ENCODE data around the gene GPR89B.
"Not testable (repeated sequence)": the region's sequence is repeated elsewhere in the genome, so short reads cannot be mapped to it uniquely, and the experiment has no call there.

The GPR89B gene

DNA sequence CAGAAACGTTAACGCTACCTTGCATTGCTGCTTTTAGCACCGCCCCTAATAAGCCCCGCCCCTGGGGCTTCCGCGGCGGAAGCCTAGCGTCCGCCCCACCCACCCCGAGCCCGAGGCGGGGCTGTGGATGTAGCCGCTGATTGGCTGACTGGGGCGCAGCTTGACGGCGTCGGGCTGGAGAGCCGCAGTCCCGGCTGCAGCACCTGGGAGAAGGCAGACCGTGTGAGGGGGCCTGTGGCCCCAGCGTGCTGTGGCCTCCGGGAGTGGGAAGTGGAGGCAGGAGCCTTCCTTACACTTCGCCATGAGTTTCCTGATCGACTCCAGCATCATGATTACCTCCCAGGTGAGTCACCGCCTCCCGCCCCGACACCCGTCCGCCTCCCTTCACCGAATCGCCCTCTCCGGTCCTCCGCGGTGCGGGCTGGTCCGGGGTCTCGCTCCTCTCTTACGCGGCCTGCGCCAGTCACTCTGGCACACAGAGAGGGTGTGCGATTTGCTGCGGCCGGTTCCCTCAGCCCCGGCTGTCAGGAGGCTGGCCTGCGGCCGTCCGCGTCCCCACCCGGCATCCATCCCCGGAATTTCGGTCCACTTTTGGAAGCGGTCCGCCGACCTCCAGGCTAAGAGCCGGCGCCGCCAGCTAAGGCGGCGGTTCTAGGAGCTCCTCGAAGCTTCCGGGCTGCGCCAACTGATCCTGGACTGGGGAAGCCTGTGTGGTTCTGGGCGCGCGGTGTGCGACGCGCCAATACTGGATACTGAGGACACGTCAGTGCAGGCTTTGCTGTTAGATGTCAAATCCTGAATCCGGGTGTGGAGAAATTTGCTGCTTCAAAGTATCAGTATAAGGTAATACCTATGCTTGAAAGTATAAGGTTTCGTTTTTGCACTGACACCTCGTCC, at the start of gene GPR89B:
Gene GPR89B, plus strand, starts transcription at position 185 of the 897 bp plus-strand sequence. Its CDS starts 117 bp downstream, at position 302.
- DNase-seq = peak; percentile 47 to 55

DNA sequence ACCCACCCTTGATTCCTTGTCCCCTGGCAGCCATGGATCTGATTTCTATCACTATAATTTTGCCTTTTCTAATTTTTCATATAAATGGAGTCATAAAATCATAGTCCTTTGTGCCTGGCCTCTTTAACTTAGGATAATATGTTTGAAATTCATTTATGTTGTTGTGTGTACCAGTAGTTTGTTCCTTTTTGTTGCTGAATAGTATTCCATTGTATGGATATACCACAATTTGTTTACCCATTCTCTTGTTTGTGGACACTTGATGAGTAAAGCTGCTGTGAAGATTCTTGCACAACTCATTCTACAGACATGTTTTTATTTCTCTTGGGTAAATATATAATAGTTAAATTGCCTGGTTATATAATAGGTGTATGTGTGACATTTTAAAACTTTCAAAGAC, 48.3 kb upstream of the GPR89B start:
- DNase-seq = no peak

DNA sequence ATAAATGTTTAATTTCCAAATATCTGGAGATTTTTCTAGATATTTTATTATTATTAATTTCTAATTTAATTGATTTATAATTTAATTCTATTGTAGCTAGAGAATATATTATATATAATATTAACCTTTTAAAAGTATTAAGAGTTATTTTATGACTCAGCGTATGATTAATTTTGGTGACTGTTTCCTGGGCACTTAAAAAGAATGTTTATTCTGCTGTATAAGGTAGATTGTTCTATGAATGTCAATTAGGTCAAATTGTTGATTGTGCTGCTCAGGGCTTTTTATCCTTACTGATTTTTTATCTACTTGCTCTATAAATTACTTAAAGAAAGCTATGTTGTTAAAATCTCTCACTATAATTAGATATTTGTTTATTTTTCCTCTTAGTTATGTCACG, 45.7 kb upstream of the GPR89B start:
- DNase-seq = no peak

DNA sequence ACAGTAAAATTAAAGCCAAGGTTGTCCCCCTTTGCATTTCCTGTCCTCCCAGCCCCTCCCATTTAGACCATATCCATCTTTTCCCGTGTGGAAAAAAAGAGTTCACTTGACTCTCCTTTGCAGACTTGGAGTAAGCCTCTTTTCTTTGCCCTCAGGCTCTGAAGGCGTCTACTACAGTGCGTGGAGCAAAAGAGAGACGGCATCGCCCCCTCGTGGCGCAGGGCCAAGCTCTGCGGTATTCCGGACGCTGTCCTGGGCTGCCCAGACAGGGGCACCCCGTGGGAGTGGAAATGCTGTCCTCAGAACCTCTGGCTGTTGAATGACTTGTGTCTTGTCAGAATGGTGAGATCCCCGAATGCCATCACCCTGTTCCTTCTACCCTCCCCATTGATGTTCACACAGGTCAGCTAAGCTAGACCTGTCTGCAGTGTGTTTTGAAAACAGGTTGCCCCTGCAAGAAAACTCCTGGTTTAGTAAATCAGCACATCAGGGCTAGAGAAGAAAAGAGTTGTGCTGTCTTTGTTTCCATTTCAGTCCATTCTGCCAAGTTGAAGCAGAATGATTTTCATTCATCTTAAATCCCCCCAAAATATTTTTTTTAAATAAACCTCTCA, 37.9 kb upstream of the GPR89B start:
- DNase-seq = peak in 1 of 2 donors; percentile 28

DNA sequence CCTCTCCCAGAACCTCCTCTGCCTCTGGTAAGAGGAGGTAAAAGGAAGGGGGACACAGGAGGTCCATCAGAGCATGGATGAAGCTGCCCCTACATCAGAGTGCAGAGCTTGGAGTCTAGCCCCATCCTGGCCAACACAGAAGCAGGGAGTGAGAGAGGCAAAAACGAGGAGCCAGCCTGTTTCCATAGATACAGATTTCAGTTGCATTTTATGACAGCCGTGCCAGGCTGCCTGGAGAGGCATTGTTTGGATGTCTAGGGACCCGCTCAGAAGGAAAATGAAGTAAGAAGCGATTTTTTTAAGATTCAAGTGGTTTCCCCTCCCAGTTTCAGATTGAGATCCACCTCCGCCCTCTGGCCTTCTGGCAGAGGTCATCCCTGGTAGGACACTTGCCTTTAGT, 37.1 kb upstream of the GPR89B start:
- no peak for DNase-seq

DNA sequence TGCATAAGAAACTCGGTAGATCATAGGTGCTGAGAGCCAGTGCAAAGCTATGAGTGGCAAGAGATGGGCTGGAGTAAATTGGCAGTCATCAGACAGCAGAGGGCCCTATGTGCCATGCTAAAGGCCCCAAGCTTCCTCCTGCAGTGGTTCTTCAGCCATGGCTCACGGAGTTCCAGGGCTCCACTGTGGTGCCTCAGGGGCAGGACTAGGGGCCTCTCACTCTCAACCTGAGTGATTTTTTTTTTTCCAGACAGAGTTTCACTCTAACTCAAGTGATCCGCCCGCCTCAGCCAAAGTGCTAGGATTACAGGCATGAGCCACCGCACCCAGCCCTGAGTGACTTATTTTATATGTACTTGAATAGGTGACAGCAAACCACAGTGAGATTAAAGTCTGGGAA, 36.0 kb upstream of the GPR89B start:
- DNase-seq = no peak

DNA sequence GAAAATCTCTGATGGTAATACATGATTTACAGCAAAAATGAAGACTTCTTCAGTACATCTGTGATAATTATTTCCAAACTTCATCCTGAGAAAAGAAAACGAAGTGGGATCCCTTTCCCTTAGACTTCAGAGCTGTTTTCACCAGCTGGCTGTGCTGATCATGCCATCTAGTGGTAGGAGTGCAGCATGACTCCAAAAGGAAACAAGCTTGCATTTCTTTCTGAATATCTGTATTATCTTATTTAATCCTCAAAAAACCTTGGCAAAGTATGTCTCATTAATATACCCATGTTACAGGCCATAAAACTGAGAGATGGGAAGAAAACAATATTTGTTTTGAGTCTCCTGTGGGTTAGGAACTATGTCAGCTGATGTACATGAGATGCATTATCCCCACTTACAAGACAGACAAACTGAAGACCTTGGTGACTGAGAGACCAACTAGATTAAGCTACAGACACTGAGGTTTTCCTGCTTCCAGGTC, 35.4 kb upstream of the GPR89B start:
- DNase-seq = peak in 1 of 2 donors; percentile 29

DNA sequence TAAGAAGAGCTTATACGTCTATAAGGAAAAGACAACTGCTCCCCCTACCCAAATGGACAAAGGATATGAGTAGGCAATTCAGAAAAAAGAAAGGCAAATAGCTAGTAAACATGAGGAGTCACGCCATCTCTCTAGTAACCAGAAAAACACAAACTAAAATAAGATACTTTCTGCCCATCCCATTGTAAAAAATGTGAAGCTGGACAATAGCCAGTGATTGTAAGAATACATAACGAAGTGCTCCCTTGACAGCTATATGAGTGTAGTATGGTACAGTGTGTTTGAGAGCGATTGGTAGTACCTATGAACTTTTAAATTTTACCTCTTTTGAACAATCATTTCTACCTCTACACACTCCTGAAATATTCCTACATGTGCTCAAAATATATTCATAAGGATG, 33.1 kb upstream of the GPR89B start:
- no peak for DNase-seq

DNA sequence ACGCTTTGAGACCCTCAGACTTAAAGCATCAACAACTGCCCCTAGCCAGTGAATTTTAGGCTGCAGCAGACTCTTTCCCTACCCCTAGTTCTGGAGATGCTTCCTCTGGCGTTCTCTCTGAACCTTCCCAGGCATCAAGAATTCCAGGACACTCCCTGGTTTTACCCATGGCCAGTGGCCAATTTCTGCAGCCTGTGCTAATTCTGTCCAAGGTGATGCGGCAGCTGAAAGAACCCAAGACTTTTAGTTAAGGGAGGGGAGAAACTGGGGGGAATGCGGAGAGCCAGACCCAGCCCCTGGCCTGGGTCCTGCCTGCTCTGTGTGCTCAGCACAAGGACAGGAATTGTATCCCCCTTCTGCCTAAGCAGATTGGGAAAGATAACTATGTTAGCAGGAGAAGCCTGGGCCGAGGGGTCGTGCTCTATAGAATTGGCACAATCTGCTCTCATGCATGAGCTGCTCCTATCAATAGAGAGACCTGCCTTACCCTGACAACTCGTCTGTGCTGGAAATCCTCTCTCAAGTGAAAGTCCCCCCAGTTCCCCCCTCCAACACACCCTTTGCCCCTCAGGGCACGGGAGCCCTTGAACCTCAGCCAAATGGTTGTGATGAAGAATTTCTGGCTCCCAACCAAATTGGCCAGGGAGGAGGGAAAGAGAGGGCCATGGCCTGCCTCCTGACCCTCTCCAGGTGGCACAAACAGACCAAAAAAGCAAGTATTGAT, 31.0 kb upstream of the GPR89B start:
- DNase-seq = no peak

DNA sequence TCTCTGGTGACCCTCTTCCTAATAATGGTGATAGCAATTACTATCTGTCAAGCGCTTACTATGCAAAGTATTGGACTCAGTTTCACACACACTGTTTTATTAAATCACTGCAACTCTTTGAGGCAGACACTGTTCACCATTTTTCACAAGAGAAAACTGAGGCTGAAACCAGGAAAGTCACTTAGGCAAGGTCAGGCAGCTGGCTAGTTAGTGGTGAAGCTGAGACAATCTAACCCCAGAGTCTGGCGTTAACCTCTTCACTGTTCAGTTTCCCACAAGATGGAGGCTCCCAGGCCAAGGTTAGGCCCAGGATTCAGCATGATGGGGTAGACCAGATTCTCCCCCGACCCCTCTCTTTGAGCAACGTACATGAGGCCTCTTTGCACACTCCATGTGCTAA, 30.4 kb upstream of the GPR89B start:
- DNase-seq = no peak

DNA sequence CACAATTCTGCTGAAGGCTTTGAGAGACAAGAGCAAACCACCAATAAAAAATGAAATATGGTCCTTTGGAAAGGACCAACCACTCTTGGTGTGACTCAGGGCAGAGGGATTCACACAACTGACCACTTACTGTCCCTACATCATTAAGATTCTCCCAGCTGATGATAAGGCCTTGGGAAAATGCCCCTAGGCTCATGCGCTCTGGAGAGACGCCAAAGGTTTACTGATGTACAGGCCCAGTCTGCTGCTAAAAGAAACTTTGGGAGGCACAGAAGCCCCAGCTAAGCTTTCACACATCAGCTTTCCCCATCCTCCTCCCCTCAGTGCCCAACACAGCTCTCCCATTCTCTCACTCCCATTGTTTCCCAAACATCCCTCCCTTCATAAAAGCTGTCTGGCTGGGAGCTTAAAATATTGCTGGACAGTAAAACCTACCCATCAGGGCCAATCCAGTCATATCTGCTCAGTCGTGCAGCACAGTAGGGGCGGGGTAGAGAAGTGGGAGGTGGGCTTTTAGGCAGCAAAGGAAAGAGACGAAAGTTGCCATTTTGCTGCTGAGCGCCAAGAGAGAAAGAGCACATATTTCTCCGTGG, 25.9 kb upstream of the GPR89B start, which contains the start of gene GJA8:
Gene GJA8, plus strand, starts transcription at position 543 of the 593 bp plus-strand sequence. CDS start 5,161 bp downstream, outside the sequence.
- DNase-seq = no peak

DNA sequence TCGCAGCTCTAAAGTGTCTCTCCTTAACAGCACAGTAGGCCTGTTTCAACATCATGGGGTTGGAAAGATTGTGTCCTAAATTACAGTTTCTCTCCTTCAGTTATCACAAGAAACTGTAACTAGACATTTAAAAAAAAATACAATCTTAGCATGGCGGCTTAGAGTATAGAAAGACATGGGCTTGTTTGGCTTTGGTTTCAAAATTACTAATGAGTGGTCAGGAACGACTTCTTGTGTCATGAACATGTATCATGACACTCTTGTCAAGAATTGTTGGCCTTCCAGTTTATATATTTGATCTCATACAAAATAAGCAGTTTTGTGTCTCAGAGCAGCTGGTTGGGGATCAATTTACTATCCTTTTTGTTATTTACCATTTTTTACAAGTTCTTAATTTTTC, 23.5 kb upstream of the GPR89B start:
- DNase-seq = no peak

DNA sequence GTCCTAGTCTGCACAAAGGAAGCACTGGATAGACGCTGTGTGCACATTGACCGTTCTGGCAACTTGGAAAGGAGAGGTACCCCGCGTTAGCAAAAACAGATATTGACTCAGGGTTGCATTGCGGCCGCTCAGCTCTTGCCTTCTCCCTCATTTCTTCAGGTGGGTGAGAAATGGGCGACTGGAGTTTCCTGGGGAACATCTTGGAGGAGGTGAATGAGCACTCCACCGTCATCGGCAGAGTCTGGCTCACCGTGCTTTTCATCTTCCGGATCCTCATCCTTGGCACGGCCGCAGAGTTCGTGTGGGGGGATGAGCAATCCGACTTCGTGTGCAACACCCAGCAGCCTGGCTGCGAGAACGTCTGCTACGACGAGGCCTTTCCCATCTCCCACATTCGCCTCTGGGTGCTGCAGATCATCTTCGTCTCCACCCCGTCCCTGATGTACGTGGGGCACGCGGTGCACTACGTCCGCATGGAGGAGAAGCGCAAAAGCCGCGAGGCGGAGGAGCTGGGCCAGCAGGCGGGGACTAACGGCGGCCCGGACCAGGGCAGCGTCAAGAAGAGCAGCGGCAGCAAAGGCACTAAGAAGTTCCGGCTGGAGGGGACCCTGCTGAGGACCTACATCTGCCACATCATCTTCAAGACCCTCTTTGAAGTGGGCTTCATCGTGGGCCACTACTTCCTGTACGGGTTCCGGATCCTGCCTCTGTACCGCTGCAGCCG, 20.3 kb upstream of the GPR89B start:
- no peak for DNase-seq

DNA sequence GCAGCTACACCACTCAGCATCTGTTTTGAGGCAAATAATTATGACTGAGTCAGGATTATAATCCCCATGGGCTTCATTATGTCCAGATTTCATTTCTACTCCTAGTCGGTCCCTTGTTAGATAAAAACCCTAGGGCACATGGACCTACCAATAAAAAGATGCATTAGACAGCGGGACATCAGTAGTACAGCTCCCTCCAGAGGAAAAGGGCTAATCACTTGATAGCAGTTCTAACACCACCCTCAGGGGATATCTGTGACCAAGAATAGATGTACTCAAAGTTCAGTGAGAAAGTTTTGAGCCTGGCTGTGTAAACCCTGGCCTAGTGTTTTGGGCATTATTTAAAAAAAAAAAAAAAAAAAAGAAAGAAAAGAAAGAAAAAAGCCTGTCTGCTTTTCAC, 15.7 kb upstream of the GPR89B start:
- no peak for DNase-seq

DNA sequence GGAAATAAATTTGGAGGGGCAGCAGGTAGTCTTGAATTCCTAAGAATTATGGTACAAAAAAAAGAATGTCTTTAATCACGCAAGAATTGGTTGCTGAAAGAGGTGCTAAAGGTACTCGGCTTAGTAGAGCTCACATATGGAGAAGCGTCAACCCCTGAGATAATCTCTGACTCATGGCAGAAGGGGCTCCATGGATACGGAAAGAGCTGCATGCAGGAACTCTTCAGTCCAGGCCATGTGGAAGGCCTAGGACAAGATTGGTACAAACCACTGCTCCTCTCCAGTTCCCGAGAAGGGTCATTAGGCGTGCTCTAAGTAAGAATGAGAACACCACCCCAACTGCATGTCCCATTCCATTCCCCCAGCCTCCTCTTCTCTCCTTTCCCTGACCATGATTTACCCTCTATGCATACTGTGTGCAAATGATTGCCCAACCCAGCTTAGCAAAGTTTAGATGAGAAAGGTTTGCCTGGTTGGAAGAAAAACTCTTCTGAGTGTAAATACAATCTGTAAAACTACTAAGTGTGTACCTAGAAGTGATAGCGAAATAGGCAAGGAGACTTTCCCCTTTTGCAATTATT, 14.8 kb upstream of the GPR89B start:
- DNase-seq = no peak

DNA sequence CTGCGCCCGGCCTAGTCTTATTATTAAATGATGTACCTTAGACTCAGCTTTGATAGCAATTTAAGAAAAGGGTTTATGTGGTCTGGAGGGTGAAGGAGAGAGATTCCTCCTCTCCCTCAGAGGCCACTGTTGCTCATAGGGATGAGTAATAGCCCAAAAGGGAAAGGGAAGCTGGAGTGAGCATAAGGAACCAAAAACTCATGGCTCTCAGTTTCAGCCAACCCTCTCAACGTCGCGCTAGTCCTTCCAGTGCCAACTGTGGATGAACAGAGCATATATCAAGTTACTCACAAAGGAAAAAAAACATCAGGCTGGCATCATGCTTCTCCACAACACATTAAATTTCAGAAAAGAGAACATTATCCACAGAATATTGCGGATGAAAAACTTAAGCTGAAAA, 8.3 kb upstream of the GPR89B start:
- DNase-seq = no peak

DNA sequence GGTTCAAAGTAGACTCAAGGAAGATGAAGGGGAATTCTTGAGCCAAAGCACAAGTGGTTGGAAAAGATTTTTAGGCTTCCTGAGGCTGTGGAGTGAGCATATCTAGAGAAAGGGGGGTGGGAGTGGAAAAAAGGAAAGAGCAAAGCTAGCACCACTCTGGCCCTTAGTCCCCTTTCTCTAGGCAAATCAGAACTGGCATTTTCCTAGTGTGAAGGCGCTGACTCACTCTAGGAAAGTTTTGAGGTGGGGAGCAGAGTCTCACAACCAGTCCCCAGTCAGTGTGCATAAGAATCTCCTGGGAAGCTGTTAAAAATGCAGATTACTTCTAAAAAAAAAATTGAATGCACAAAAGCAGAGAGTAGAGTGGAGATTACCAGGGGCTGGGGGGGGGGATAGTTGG, 3.4 kb upstream of the GPR89B start:
- no peak for DNase-seq

DNA sequence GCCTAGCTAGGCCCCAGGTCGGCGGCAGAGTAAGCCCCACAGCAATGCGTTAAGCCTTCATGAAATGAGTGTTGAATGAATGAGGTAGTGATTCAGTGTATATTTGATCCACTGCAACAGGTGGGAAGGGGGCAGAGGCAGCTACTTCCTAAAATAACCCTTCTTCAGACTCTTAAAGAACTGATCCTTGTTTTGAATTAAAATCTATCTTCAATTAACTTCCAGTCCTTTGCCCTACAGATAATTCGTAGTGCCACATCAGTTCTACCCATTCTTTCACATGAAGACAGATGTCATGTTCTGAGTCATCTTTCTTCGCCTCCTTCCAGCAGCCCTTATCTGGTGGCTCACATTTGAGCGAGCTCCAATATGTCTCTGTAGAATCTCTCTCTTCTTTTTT, 1.0 kb upstream of the GPR89B start:
- not testable (repeated sequence) for DNase-seq

DNA sequence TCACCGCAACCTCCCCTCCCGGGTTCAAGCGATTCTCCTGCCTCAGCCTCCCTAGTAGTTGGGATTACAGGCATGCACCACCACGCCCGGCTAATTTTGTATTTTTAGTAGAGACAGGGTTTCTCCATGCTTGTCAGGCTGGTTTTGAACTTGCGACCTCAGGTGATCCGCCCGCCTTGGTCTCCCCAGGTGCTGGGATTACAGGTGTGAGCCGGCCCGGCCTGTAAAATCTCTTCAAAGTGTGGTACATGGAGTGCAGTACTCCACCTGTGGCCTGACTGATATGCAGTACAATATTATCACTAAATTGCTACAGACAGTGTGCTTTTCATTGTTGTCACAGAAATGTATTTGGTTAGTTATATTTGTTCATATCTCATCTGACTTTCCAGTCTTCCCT, 531 bp upstream of the GPR89B start:
- not testable (repeated sequence) for DNase-seq

DNA sequence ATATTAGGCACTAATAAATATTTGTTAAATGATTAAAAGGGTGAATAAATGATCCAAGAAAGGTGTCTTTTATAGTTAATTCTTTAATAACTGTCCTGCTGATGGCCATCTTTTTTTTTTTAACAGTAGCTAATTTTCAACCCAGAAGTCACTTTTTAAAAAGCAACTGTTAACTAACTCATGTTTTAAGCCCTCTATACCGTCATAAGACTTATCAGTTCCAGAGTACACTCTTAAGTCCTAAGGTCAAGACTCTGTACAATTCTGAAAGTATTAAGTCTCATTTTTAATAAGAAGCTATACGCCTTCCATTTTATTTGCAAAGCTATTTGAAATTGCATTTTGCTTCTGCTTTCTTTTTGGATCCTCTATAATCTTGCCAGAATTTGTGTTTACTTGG, 2.9 kb downstream of the GPR89B start:
- not testable (repeated sequence) for DNase-seq

DNA sequence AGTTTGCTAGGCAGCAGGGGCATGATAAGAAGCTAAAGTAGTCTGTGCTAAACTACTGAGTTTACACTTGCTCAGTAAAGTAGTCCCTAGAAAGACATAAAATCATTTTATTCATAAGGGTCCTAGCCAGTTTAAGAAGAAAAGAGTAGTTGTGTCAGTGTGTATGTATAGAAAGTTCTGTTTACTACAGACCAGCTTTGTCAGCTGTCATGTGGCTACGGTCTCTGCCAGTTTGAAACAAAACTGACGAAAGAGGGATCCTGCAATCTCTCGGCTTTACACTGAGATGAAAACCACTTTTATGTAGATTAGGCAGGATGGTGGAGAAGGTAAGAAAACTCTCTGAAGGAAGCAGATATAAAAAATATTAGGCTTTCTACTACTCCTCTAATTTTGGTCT, 7.1 kb downstream of the GPR89B start:
- not testable (repeated sequence) for DNase-seq

DNA sequence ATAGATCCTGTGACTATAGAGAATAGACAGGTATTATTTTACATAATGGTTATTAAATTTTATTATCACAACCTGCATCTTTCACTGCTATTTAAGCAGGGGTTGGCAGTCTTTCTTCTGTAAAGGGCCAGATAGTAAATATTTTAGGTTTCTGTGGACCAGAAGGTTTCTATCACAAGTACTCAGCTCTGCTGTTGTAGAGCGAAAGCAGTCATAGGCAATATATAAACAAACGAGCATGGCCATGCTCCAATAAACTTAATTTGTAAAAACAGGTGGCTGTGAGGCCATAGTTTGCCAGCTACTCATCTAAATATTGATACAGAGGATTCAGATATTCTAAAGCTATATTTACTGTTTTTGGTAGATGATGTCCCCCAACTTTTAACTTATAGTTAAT, 12.2 kb downstream of the GPR89B start:
- not testable (repeated sequence) for DNase-seq

Measured in bone marrow (tissue), 2 donors.